ENCODE data around the gene SCYGR1.
"Not testable (repeated sequence)": the region's sequence is repeated elsewhere in the genome, so short reads cannot be mapped to it uniquely, and the experiment has no call there.

The SCYGR1 gene

GRCh38 chr2:227387583-227387982 lies at the start of gene SCYGR1:
Gene SCYGR1, minus strand, starts transcription at chr2:227387949. Its CDS starts 0 bp downstream, at chr2:227387949.
- not testable (repeated sequence) for DNase-seq

GRCh38 chr2:227436436-227437174 lies 48.9 kb upstream of the SCYGR1 start:
- DNase-seq = no peak

GRCh38 chr2:227433171-227433570 lies 45.4 kb upstream of the SCYGR1 start:
- no peak for DNase-seq

GRCh38 chr2:227430639-227431038 lies 42.9 kb upstream of the SCYGR1 start:
- DNase-seq = no peak

GRCh38 chr2:227428731-227429285 lies 41.1 kb upstream of the SCYGR1 start:
- no peak for DNase-seq

- DNase-seq = no peak
These were observed 36.1 kb upstream of the SCYGR1 start for GRCh38 chr2:227423656-227424499.

- DNase-seq = no peak
These were observed 32.6 kb upstream of the SCYGR1 start for GRCh38 chr2:227420087-227421052.

- DNase-seq = no peak
These were observed 29.0 kb upstream of the SCYGR1 start for GRCh38 chr2:227416701-227417100.

- DNase-seq = no peak
These were observed 28.0 kb upstream of the SCYGR1 start for GRCh38 chr2:227415538-227416424.

- DNase-seq = no peak
These were observed 27.1 kb upstream of the SCYGR1 start for GRCh38 chr2:227414846-227415245.

GRCh38 chr2:227413371-227413770 lies 25.6 kb upstream of the SCYGR1 start:
- DNase-seq = no peak

GRCh38 chr2:227412877-227413276 lies 25.1 kb upstream of the SCYGR1 start:
- no peak for DNase-seq

GRCh38 chr2:227411990-227412350 lies 24.2 kb upstream of the SCYGR1 start:
- DNase-seq = no peak

- no peak for DNase-seq
These were observed 23.7 kb upstream of the SCYGR1 start for GRCh38 chr2:227411320-227411989.

GRCh38 chr2:227410191-227410590 lies 22.4 kb upstream of the SCYGR1 start:
- no peak for DNase-seq

- DNase-seq = no peak
These were observed 19.9 kb upstream of the SCYGR1 start for GRCh38 chr2:227407591-227408151.

GRCh38 chr2:227406177-227407031 lies 18.7 kb upstream of the SCYGR1 start:
- peak; percentile 65 for DNase-seq

- no peak for DNase-seq
These were observed 17.0 kb upstream of the SCYGR1 start for GRCh38 chr2:227404585-227405271.

GRCh38 chr2:227402959-227403358 lies 15.2 kb upstream of the SCYGR1 start:
- DNase-seq = no peak
